Fibroblast of upper back skin (primary cell): Measurements from ENCODE around the gene PMIS2.

Experiments used
- DNase-seq: peaks from one replicate; pipeline ENCODE4 v3.0.0-alpha.2; 2013

The PMIS2 gene

GRCh38 chr19:35585848-35586247, at the start of gene PMIS2:
Gene PMIS2, plus strand, starts transcription at chr19:35586173. Its CDS starts 87 bp downstream, at chr19:35586260.
- DNase-seq, result no peak

DNA sequence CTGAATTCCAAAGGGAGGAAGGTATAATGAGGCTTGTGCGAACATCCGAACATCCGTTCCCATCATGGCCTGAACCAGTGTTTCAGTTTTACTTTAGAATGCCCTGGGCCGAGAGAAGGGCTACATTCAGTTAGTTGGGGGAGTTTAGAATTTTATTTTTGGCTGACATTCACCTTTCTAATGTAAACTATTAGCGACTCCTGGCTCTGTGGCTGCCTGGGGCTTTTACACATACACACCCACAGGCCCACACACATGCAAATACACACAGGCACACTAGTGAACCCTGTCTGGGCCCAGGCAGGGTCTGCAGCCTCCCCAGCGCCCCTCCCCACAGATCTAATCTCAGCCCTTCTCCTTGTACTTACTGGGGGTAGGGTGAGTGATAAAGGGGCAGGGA, 46.7 kb upstream of the PMIS2 start:
- no peak for DNase-seq

DNA sequence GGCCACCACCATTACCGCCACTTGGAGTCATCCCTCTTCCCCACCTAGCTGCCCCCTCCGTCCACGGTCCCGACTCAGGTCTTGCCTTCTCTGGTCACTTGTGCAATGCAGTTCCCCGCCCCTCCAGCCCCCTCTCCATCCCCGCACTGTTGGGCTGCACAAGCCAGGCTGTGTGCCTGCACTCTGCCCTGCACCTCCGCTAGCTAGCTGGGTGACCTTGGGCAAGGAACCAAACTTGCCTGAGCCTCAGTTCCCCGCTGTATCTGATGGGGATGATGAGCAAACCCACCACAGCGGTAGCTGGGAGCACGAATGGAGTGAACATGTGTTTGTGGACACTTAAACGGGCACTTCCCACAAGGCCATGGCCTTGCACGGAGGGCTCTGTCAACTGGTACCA, 46.1 kb upstream of the PMIS2 start:
- DNase-seq, result no peak

DNA sequence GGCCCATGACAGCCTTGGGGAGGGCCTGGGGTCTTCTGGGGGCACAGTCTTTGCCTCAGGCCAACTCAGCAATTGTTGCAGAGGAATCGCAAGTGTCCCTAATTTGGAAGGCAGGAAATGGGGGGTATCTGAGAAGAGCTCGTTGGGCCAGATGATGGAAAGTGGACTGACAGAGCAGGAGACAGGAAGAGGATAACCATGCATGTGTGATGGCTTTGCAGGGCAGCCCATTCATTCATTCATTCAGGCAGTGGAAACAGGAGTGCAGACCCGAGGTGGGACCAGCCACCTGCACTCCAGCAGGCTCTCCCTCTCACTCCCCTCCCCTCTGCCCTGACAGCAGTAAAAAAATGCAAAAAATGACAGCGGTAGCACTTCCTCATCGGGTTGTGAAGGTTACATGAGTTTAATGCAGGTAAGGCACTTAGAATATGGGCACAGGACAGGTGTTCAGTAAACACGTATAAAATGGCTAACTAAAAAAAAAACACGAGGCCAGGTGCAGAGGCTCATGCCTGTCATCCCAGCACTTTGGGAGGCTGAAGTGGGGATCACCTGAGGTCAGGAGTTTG, 45.5 kb upstream of the PMIS2 start:
- no peak for DNase-seq

DNA sequence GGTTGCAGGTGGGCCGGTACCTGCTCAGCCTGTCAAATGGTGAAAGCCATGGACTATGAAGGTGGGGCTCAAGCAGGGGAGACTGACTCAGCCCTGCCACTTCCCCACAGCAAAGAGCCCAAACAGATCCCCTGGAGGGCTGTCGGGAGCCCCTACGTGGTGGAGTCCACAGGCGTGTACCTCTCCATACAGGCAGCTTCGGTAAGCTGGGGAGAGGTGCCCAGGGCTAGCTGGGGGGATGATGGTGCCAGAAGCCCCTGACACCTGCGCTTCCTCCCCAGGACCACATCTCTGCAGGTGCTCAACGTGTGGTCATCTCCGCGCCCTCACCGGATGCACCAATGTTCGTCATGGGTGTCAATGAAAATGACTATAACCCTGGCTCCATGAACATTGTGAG, 43.8 kb upstream of the PMIS2 start:
- DNase-seq, result no peak

DNA sequence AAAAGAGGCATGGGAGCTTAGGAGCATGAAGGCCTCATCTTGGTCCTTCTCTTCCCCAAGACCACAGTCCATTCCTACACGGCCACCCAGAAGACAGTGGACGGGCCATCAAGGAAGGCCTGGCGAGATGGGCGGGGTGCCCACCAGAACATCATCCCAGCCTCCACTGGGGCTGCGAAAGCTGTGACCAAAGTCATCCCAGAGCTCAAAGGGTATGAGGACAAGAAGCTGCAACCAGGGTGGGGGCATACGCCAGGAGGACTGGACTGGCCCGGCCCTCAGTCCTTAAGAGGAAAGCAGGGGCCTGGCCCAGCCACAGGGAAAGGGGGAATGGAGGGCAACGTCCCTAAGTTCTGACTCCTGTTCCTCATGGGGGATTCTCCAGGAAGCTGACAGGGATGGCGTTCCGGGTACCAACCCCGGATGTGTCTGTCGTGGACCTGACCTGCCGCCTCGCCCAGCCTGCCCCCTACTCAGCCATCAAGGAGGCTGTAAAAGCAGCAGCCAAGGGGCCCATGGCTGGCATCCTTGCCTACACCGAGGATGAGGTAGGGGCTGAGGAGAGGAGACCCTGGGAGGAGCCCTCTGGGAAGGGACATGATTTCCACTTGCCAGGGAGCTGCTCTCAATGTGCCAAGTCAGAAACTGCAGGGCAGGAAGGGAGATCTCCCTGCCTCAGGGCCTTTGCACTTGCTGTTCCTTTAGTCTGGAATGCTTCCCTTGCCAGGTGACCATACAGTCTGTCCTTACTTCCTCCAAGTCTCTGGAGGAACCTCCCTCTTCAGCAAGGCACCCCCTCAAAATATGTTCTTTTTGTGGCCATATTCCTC, 42.5 kb upstream of the PMIS2 start:
- no peak for DNase-seq

DNA sequence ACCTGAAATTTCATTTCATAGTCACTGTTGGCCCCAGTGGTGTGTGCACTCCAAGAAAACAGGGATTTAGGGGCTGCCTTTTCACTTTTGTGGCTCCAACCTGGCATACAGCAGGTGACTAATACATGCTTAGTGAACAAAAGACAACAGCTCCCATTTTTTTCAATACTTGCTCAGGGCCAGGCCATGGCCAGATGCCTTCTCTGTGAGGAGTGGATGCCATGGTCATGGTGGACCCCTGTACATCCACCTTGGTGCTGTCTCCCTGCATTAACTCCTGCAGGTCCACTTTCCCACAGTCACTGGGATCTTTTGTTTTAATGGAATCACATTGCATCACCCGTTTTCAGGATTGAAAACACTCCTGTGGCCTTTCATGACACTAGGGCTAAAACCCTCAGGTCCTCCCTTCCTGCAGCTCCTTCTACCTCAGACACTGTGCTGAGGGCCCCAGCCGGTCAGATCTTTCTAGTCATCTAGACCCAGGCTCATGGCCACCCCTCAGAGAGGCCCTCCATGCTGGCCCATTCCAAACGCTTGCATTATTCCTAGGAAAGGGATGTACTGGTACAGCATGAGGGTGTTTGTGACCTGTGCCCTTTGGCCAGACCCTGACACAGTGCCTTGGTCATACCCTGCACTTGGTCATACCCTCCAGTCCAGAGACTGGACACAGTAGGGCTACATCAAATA, 41.7 kb upstream of the PMIS2 start:
- no peak for DNase-seq

- peak; percentile 85 for DNase-seq
Observed at GRCh38 chr19:35545001-35545854, 40.7 kb upstream of the PMIS2 start, which contains the start of gene TMEM147. Gene TMEM147, plus strand, starts transcription at chr19:35545626. Its CDS starts 114 bp downstream, at chr19:35545740.

GRCh38 chr19:35545855-35546381, 40.1 kb upstream of the PMIS2 start:
- DNase-seq, result no peak

- DNase-seq, result no peak
Observed at GRCh38 chr19:35546532-35546931, 39.4 kb upstream of the PMIS2 start.

- peak; percentile 71 for DNase-seq
Observed at GRCh38 chr19:35549174-35549788, 36.7 kb upstream of the PMIS2 start.

GRCh38 chr19:35549879-35550523, 36.0 kb upstream of the PMIS2 start:
- DNase-seq, result no peak

DNA sequence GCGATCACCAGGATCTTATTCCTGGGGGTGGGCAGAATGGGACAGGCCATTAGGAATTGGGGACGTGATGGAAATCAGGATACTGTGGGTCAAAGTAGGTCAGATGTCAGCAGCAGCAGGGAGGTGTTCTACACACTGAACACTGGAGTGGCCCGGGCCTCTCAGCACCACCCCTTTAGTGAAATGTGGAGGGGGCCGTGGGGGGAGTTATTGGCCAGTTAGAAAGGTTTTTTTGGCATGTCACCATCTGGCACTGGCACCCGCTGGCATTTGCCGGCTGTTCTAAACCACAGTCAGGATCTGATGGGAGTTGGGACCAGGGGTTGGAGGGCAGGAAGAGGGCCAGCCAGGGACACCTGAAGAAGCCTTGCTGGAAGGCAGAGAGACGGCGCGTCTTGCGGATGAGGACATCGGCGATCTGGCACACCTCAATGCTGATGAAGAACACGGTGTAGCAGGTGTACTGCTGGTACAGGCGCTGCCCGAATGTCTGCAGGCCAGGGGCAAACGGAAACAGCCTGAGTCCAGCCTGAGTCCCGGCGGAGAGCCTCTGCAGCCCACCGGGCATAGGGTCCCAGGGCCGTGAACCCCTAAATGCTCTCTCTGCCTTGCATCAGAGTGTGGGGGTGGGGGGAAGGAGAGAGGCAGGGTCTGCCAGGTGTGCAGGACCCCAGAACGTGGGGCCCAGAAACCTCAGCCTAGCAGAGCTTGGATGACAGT, 34.7 kb upstream of the PMIS2 start:
- DNase-seq, result no peak

- no peak for DNase-seq
Observed at GRCh38 chr19:35552534-35553384, 33.2 kb upstream of the PMIS2 start.

DNA sequence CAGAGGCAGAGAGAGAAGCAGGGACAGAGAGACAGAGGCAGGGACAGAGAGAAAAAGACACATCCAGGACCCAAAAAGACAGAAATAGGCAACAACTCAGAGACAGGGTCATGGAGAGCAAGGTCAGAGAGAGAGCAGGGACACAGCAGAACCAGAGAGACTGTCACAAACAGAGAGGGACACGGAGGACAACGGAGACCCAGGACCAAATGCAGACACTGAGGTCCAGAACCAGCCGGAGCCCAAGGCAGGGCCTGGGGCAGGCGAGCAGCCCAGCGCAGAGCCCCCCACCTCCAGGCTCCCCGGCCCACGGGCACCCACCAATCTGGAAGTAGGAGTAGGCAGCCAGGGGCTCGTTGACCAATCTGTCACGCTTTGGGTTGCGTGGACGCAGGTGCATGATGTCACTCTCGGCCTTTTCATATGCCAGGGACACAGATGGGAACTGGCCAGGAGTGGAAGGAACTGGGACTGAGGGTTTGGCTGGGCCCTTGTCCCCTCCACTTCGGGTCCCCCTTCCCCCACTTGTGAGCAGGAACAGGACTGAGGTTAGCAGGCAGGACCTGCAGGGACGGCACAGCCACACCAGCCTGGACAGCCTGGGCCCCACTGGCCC, 32.5 kb upstream of the PMIS2 start:
- no peak for DNase-seq

DNA sequence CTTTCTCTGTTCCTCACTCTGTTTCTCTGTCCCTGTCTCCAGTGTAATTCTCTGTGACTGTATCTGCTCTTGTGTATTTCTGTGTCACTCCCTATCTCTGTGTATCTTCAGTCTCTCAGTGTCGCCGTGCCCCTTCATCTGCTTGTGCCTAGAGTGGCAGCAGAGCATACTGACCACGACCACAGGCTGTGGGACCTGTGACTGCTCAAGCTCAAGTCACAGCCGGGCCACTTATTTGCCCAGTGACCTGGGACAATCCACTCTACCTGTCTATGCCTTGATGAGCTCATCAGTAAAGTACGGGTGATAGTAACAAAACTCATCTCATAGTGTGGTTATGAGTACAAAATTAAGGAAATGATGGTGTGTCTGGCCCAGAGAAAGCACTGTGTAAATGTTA, 31.9 kb upstream of the PMIS2 start:
- DNase-seq, result no peak

GRCh38 chr19:35555301-35556005, 30.5 kb upstream of the PMIS2 start:
- DNase-seq, result peak; percentile 17

DNA sequence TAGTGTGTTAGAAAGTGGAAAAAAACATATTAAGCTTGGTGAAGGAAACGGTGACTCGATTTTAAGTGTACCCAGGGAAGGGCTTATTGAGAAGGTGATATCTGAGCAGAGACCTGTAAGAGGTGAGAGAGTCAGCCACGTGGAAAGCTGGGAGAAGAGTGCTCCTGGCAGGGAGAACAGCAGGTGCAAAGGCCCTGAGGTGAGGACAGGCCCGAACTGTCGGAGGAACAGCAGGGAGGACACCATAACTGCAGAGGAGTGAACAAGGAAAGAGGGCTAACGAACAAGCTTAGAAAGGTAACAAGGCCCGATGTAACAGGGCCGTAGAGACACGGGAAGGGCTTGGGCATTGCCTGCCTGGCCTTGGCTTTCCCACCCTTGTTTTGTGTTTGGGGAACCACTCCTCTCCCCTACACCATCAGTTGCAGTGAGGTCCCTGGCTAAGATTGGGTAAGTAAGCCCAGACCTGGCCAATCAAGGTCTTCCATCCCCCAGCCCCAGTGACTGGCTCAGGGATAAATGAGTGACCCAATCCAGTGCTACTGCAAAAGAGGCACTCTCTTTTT, 29.9 kb upstream of the PMIS2 start:
- no peak for DNase-seq
